Esophagus squamous epithelium (tissue), 4 donors: ENCODE measurements around the gene CHST3.

Source experiments
- POLR2A ChIP-seq, 4 donors: fragments of 450-650 bp; IDR thresholded peaks; one replicate each; pipeline ENCODE4 v1.6.1; 2017; ENCODE audit warnings: antibody characterized with exemption in 4 of 4, mild to moderate bottlenecking in 4 of 4, moderate library complexity in 3 of 4
- TF ChIP-seq, protein P1 (sequence below), 6 experiments: fragments of 450-650 bp in 4 of 6; fragments of 200-600 bp in 2 of 6; sonication (generic) in 2 of 6; IDR thresholded peaks; one replicate each; pipeline ENCODE4 v1.5.1; 2016 to 2019; ENCODE audit warnings: antibody characterized with exemption in 6 of 6, mild to moderate bottlenecking in 4 of 6, moderate library complexity in 4 of 6

DNA sequence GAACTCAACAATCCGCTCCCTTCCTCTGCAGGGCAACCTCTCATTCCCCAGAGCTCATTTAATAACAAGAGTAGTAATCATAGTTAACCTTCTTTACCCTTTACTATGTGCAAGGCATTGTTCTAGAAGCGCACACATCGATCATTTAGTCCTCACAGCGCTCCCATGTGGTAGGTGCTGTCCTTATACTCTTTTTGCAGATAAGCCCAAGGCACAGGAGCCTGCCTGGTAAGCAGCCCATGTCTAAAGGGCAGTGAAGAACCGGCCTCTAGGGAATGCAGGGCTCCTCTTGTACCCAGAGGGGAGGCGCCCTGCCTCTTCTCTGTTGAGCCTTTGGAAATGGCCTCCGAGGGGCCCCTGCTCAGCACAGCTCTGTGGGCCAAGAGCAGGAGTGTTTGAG is 14.3 kb downstream of the CHST3 start:
- TF ChIP-seq, protein P1, sequence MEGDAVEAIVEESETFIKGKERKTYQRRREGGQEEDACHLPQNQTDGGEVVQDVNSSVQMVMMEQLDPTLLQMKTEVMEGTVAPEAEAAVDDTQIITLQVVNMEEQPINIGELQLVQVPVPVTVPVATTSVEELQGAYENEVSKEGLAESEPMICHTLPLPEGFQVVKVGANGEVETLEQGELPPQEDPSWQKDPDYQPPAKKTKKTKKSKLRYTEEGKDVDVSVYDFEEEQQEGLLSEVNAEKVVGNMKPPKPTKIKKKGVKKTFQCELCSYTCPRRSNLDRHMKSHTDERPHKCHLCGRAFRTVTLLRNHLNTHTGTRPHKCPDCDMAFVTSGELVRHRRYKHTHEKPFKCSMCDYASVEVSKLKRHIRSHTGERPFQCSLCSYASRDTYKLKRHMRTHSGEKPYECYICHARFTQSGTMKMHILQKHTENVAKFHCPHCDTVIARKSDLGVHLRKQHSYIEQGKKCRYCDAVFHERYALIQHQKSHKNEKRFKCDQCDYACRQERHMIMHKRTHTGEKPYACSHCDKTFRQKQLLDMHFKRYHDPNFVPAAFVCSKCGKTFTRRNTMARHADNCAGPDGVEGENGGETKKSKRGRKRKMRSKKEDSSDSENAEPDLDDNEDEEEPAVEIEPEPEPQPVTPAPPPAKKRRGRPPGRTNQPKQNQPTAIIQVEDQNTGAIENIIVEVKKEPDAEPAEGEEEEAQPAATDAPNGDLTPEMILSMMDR (IDR thresholded peaks at IDR 0.05): no peak
- TF ChIP-seq POLR2A (IDR thresholded peaks at IDR 0.05): no peak
